ENCODE results near the gene PEX11A.

The PEX11A gene

DNA sequence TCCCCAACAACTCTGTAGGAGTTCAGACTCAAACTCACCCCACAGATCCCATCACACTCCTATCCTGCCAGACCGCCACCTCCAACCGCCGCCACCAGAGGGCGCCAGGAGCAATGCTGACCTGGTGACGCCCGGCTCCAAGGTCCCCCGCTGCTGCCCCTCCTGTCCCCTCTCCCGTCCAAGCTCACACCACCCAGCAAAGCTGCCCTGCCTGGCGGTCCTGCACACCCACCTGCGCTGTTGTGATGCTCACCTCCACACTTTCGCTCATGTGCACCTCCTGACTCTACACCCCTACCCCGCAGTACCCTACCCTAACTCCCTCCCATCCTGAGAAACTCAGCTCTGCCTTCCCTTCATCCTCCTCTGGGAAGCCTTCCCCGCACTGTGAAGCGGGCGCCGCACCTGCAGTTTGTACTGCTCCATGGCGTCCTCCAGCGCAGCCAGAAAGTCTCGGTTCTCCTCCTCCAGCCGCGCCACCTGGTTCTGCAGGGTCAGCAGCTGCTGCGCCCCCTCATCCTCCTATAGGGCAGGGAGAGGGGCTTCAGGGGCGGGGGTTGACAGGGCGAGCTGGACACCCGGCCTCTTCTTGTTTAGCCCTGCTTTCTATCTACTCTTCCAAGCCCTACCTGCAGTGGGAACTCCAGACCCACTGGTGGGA lies 43.2 kb downstream of the PEX11A start:
- peak; percentile 91 for DNase-seq (ENCODE audit: low spot score)
- TF ChIP-seq, protein P1, sequence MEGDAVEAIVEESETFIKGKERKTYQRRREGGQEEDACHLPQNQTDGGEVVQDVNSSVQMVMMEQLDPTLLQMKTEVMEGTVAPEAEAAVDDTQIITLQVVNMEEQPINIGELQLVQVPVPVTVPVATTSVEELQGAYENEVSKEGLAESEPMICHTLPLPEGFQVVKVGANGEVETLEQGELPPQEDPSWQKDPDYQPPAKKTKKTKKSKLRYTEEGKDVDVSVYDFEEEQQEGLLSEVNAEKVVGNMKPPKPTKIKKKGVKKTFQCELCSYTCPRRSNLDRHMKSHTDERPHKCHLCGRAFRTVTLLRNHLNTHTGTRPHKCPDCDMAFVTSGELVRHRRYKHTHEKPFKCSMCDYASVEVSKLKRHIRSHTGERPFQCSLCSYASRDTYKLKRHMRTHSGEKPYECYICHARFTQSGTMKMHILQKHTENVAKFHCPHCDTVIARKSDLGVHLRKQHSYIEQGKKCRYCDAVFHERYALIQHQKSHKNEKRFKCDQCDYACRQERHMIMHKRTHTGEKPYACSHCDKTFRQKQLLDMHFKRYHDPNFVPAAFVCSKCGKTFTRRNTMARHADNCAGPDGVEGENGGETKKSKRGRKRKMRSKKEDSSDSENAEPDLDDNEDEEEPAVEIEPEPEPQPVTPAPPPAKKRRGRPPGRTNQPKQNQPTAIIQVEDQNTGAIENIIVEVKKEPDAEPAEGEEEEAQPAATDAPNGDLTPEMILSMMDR (IDR thresholded peaks at IDR 0.05; ENCODE audit: borderline replicate concordance, control extremely low read depth, extremely low read depth, insufficient read depth, missing control alignments) = peak; percentile 90

DNA sequence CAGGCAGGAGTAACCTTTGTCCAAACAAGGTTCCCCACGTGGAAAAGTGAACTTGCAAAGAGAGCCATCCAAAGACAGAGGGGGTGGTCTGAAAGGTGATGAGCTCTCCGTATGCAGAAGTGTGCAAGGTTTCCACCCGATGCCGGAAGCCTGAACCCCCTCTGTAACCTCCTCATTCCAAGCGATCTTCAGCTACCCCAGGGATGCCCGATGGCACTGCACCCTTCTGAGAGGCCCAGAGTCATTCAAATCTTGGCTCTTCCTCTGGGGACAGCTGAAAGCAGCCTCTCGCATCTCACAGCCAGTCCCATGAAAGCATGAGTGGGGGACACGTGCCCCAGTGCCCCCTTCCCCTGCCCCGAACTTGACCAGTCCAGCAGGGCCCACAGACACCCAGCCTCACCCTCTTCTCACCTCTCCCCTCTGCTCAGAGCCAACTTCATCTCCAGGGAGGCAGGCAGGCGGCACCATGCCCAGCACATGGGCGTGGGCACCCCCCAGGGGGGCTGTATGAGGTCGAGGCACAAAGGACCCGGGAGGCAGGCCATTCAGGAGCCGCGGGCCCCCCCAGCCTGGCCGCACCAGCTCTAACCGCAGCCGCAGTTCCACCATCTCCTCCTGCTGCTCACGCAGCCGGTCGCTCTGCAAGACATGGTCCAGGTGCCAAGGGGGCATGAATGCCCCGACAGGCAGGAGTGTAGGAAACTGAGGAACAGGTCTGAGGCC lies 44.0 kb downstream of the PEX11A start:
- DNase-seq (ENCODE audit: low spot score) = no peak
- TF ChIP-seq, protein P1 (IDR thresholded peaks at IDR 0.05; ENCODE audit: borderline replicate concordance, control extremely low read depth, extremely low read depth, insufficient read depth, missing control alignments) = no peak
- in situ Hi-C loops (cut with MboI; ENCODE audit: low sequenced_read_pairs, unreplicated experiment) = no loop called here

More for the DNA sequence above, 43.2 kb downstream of the PEX11A start:
- in situ Hi-C loops (cut with MboI; ENCODE audit: low sequenced_read_pairs, unreplicated experiment) = no loop called here

DNA sequence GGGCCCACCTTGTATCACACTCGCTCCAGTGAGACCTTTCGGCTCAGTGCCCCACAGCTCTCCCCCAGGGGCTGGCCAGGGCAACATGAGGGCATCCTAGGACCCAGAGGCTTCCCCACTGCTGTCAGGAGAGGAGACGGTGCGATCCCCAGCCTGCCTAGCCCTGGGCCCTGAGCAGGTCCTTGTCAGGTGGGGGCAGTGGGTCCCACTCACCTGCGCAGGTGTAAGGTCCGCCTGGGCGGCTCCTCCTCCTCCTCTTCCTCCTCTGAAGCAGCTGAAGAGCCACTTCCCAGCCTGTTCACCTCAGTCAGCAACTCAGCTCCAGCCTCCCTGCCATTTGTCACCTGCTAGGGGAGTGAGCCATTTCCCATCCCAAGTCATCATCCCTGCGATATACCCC lies 44.9 kb downstream of the PEX11A start:
- TF ChIP-seq, protein P1 (IDR thresholded peaks at IDR 0.05; ENCODE audit: borderline replicate concordance, control extremely low read depth, extremely low read depth, insufficient read depth, missing control alignments) = no peak
- in situ Hi-C loops (cut with MboI; ENCODE audit: low sequenced_read_pairs, unreplicated experiment) = no loop called here
- no peak for DNase-seq (ENCODE audit: low spot score)

DNA sequence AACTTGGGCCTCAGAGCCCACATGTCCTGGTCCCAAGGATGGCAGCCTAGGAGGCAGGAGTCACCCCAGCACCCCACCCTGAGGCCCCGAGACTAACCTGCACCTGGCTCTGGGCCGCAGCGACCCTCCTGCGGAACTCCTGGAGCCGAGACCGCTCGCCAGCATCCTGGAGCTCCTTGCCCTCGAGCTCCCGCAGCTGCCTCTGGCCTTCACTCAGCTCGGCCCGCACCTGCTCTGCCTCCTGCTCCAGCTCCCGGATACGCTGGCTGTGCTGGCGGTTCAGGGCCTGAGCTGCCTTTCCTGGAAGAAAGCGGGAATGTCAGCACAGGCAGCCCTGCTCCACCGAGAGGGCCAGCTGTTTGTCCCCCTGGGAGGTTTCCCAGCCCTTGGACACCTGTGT lies 48.4 kb downstream of the PEX11A start:
- TF ChIP-seq, protein P1 (IDR thresholded peaks at IDR 0.05; ENCODE audit: borderline replicate concordance, control extremely low read depth, extremely low read depth, insufficient read depth, missing control alignments) = no peak
- in situ Hi-C loops (cut with MboI; ENCODE audit: low sequenced_read_pairs, unreplicated experiment) = no loop called here
- DNase-seq (ENCODE audit: low spot score) = no peak

DNA sequence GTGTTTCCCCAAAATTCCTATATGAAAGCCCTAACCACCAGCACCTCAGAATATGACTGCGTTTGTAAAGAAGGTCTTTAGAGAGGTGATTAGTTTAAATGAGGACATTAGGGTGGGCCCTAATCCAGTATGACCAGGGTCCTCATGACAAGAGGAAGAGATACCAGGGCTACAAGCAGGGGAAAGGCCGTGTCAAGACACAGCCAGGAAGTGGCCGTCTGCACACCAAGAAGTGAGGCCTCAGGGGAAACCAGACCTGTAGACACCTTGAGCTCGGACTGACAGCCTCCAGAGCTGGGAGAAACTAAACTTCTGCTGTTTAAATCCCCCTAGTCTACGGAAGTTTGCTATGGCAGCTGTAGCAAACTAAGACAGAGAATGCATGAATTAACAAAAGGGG lies 49.5 kb downstream of the PEX11A start:
- in situ Hi-C loops (cut with MboI; ENCODE audit: low sequenced_read_pairs, unreplicated experiment) = no loop called here
- DNase-seq (ENCODE audit: low spot score) = no peak
- TF ChIP-seq, protein P1 (IDR thresholded peaks at IDR 0.05; ENCODE audit: borderline replicate concordance, control extremely low read depth, extremely low read depth, insufficient read depth, missing control alignments) = no peak

DNA sequence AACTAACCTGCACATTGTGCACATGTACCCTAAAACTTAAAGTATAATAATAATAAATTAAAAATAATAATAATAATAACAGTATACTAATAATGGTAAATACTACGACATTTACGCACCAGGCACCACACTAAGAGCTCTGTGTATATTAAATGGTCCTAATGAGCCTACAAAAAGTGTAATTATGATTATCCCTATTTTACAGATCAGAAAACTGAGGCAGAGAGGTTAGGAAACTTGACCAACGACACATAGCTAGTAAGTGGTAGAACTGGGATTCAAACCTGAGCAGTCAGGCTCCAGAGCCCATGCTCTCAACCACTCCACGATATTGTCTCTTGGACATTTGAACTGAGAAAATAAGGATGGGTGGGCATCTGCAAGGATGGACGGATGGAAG lies 50.3 kb downstream of the PEX11A start:
- DNase-seq (ENCODE audit: low spot score) = no peak
- in situ Hi-C loops (cut with MboI; ENCODE audit: low sequenced_read_pairs, unreplicated experiment) = no loop called here
- TF ChIP-seq, protein P1 (IDR thresholded peaks at IDR 0.05; ENCODE audit: borderline replicate concordance, control extremely low read depth, extremely low read depth, insufficient read depth, missing control alignments) = no peak

All from GM13976 (cell line).